ENCODE measurements around the gene ADTRP.

ADTRP gene

DNA sequence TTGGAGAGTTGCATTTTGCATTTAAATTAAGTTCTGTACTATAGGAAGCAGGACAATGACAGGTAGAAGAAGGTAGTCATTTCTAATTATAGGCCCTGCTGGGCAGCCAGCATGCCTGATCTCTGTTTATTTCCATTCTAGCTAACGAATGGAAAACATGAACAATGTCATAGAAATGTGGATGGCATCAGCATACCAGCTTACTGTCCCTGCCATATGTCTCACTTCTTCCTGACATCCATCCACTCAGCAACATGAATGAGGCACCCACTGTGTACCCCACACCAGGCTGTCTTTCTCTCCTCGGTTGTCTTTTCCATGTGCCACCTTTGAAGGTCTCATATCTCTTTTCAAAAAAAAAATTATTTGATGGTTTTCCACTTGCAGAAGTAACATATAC, 11.1 kb downstream of the ADTRP start:
- no peaks in the 10 kb centered on the region for H3K9me3 ChIP-seq (ENCODE audit: control insufficient read depth, insufficient read depth, low read depth, low read length)
- H3K4me3 ChIP-seq (ENCODE audit: low read depth, low read length): no peak overlapping the region
- peaks cover 2% of the 10 kb centered on the region; the same call in 1 of the 2 replicates for H3K4me1 ChIP-seq (ENCODE audit: control insufficient read depth, insufficient read depth, low read length)
- H3K36me3 ChIP-seq (ENCODE audit: control insufficient read depth in 2 of 2, insufficient read depth in 1 of 2, low read length in 2 of 2): no peaks in the 10 kb centered on the region
- no peak for TF ChIP-seq ZNF624 (tag by site-specific recombination; IDR thresholded peaks at IDR 0.05)
- TF ChIP-seq ZNF169 (tag by site-specific recombination; IDR thresholded peaks at IDR 0.05): no peak
- no peak for TF ChIP-seq ZNF157 (tag by site-specific recombination; IDR thresholded peaks at IDR 0.05)
- no peak for TF ChIP-seq ZNF548 (tag by site-specific recombination; IDR thresholded peaks at IDR 0.05)
- TF ChIP-seq, protein P1, sequence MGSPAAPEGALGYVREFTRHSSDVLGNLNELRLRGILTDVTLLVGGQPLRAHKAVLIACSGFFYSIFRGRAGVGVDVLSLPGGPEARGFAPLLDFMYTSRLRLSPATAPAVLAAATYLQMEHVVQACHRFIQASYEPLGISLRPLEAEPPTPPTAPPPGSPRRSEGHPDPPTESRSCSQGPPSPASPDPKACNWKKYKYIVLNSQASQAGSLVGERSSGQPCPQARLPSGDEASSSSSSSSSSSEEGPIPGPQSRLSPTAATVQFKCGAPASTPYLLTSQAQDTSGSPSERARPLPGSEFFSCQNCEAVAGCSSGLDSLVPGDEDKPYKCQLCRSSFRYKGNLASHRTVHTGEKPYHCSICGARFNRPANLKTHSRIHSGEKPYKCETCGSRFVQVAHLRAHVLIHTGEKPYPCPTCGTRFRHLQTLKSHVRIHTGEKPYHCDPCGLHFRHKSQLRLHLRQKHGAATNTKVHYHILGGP (tag by site-specific recombination; IDR thresholded peaks at IDR 0.05): no peak
- TF ChIP-seq ZNF335 (tag by site-specific recombination; conservative IDR thresholded peaks at IDR 0.05): no peak
- no peak for TF ChIP-seq MYNN (tag by site-specific recombination; IDR thresholded peaks at IDR 0.05; ENCODE audit: borderline replicate concordance)
- TF ChIP-seq SP3 (tag by site-specific recombination; IDR thresholded peaks at IDR 0.05): no peak
- TF ChIP-seq ZNF555 (tag by site-specific recombination; conservative IDR thresholded peaks at IDR 0.05): no peak
- no peak for TF ChIP-seq RBAK (tag by site-specific recombination; IDR thresholded peaks at IDR 0.05)
- no peak for TF ChIP-seq YY2 (tag by site-specific recombination; IDR thresholded peaks at IDR 0.05)
- TF ChIP-seq, protein P2, sequence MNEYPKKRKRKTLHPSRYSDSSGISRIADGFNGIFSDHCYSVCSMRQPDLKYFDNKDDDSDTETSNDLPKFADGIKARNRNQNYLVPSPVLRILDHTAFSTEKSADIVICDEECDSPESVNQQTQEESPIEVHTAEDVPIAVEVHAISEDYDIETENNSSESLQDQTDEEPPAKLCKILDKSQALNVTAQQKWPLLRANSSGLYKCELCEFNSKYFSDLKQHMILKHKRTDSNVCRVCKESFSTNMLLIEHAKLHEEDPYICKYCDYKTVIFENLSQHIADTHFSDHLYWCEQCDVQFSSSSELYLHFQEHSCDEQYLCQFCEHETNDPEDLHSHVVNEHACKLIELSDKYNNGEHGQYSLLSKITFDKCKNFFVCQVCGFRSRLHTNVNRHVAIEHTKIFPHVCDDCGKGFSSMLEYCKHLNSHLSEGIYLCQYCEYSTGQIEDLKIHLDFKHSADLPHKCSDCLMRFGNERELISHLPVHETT (tag by site-specific recombination; IDR thresholded peaks at IDR 0.05): no peak
- no peak for TF ChIP-seq ZBTB6 (tag by site-specific recombination; IDR thresholded peaks at IDR 0.05)
- TF ChIP-seq, protein P3, sequence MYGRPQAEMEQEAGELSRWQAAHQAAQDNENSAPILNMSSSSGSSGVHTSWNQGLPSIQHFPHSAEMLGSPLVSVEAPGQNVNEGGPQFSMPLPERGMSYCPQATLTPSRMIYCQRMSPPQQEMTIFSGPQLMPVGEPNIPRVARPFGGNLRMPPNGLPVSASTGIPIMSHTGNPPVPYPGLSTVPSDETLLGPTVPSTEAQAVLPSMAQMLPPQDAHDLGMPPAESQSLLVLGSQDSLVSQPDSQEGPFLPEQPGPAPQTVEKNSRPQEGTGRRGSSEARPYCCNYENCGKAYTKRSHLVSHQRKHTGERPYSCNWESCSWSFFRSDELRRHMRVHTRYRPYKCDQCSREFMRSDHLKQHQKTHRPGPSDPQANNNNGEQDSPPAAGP (tag by site-specific recombination; IDR thresholded peaks at IDR 0.05): no peak
- no peak for TF ChIP-seq ZNF280C (tag by site-specific recombination; IDR thresholded peaks at IDR 0.05)
- no peak for TF ChIP-seq ZBTB17 (tag by site-specific recombination; IDR thresholded peaks at IDR 0.05)
- TF ChIP-seq PATZ1 (tag by site-specific recombination; IDR thresholded peaks at IDR 0.05): no peak
- ChIA-PET CTCF (interaction anchor here (1.2 kb wide), 2 partner anchors 13 to 112 kb away, joined by 4 to 6 read pairs; no protein-coding TSS in a partner anchor), POLR2A (no interaction called here)
- H3K27ac ChIP-seq (ENCODE audit: extremely low read depth, low read depth, low read length): no peak overlapping the region

All from HEK293 (cell line).